Left forelimb (tissue), 1 donor: ENCODE measurements around the gene TBX2.

Experiments used
- DNase-seq: peaks from one replicate; pipeline ENCODE4 v3.0.0-alpha.2; 2018; ENCODE audit warnings: low spot score

Gene TBX2

DNA sequence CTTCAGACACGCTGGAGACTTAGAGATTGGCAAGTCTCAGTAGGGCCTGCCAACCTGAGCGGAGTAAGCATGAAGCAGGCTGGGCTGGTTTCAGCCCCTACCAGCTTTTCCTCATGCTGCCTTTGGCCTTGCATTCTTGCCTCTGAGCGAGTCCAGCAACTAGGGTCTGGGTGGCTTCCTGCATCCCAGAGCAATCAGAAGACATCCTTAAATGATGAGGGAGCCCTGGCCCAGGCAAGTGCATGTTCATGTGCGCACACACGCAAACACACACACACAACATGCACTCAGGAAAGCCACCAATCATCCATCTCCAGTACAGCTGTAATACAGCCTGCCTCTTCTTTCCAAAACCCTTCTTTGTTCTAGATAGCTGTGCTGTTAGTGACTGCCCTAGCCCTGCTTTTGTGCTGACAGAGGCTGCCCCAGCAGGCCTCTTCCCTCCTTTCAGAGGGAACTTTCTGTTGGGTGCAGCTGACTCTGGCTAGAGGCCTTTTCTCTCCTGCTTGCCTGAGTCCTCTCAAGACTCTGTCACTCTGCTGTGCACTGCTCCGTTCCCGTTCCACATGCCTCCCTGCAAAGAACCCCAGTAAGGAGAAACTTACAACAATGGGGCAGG is 30.7 kb upstream of the TBX2 start:
- DNase-seq, result no peak

DNA sequence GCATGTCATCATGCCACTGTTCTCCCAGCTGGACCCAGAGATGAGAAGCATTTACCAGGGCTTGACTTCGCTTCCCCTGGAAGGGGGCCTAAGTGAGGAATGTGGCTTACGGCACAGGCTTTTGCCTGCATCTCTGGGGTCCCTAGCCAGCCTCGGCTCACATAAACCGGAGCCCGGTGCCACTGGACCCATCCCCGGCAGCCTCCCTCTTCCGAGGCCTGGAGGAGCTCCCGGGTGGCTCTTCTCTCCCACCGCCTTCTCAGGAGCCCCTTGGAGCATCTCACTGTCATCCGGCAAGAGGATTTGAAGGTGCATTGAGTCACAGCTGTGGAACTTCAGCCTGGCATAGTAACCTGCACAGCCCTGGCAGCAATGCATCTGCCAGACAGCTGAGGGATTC is 29.9 kb upstream of the TBX2 start:
- DNase-seq, result no peak

DNA sequence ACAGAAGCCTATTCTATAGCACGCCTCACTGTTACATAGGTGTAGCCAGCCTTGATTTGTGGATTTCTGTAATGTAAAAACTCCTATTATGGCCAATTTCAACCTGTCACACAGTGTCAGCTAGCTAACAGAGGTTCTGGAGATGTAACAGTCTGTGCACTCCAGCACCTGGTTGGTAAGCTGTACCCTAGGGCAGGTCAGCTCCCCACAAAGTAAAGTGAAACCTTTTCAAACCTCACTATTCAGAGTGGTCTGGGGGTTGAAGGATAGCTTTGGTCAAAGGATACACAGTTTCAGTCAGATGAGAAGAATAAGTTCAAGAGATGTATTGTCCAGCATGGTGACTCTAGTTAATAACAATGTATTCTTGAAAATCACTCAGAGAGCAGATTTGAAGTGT is 28.5 kb upstream of the TBX2 start:
- no peak for DNase-seq

DNA sequence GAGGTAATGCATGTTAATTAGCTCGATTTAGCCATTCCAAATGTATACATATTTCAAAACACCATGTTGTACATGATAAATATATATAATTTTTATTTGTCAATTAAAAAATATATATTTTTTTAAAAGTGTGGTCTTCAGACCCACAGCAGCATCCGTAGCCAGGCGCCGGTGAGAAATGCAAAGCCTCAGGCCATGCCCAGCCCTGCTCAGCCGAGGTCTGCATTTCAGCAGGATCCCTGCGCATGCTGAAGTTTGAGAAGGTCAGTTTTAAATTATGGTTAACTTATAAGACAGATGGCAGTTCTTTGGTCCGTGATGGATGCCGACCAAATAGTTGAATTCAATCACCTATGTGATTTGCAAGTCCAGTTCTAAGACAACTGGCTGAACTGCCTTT is 28.0 kb upstream of the TBX2 start:
- DNase-seq, result no peak

DNA sequence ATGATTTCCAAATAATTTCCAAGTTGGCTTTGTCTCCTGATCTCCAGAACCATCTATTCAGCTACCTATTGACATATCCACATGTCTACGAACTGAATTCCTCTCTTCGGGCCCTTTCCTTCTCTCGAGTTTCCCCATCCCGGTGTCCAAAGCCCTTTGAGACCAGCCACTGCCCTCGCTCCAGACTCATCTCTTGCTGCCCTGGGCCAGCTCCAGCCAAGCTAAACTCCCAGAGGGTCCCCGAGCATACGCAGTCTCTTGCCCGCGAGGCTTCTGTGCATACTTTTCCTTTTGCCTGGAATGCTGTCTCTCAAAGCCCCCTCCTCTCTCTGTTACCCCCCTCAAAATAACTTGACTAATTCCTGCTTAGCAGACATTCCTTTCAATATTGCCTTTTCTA is 27.2 kb upstream of the TBX2 start:
- no peak for DNase-seq

DNA sequence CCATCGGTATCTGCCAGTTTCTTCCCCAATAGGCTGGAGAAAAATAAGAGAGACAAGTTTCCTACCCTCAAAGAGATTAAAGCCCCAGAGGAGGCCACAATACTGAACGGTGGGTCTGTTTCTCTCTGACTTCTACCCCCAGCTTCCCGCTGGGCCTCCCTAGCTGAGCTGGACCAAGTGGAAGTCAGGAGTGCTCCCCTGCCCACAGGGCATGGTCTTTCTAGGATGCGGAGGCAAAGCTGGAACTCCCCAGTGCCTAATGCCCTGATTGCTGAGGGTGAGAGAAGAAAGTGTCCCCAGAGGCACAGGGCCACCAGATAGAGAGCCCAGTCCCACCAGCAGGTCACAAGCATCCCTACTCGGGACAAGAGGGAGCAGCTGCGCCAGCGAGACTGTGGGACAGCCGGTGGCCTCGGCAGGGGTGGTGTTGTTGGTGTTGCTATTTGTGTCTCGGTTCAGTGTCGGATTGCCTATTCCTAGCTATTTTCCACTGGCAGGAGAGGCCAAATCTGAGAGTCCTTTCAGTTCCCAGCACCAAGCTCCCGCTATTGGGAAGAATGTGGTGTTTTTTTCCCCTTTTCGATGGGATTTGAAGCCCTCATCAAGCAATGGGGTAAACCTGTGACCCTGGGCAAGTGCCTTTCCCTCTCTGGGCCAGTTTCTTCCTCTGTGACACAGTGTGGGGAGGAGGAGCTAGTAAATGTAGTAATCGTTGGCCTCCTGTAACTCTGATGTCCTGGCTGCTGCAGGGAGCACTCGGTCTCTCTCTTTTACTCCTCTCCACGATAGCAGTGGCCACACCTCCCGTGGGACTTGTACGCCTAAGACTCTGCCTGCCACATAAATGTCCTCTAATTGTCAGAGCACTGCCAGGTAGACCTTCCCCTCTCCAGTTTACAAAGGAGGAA is 22.5 kb upstream of the TBX2 start:
- no peak for DNase-seq

DNA sequence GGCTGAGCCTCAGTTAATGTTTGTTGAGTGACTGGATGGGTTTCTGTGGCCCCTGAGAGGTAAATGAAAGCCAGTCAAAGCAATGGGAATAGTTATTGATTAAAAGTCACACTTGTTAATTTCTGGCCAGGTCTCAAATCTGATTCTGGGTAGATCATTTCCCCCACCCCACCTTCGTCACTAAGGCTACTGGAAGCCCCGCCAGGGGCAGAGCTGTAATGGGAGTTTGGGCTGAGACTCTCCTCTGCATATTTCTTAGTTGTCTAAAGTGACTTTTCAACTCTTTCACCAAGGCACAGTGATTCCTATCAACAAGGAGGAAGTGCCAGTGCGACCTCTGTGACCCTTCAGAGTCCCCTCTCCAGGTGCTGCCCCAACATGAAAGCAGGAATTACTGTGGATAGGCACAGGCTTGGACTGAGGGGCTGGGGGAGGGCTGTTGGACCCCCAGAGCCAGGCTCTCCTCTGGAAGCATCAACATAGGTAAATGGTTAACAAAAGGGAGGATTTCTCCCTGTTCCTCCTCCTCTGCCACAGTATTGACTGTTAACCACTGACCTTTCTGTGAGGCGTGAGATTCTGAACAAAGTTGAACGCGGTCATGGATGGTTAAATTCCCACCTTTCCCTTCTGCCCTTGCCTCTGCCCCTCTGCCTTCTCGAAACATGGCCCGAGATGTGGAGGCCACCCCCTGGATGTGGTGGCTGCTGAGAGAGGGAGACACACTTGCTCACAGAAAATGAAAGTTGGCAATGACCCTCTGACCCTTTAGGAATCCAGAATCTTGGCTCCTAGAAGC is 20.8 kb upstream of the TBX2 start:
- no peak for DNase-seq

DNA sequence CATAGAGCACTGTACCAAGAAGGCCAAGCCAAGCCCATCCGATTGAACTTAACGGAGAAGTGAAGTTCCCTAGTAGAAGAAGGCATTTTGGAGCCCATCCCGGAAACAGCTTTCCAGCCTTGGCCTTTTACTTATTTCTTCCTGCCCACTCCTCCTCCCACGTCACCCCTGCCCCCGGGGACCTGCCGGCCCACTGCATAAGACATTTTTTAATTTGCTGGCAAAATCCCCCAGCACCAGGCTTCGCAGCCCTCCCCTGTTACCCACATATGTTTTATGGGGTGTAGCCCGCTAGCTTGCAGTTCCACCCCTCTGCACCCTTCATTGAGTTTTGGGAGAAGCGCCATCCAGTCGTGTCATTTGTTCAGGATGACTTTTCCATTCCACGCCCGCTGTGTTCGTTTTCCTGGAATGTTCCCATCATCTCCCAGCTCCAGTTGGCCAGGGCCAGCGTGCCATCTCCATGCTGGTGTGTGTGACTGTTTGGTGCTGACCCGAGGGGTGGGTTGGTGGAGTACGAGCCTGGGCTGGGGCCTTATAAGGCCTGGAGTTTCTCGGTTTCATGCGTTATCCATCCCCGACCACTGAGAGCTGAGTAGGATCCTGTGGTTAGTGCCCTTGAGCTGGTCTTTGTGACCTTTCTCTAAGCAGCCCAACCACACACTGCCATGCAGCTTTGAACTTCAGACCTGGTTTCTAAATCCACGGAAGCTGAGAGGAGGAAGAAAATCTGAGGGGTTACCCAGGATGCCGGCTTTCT is 20.0 kb upstream of the TBX2 start:
- DNase-seq, result no peak

DNA sequence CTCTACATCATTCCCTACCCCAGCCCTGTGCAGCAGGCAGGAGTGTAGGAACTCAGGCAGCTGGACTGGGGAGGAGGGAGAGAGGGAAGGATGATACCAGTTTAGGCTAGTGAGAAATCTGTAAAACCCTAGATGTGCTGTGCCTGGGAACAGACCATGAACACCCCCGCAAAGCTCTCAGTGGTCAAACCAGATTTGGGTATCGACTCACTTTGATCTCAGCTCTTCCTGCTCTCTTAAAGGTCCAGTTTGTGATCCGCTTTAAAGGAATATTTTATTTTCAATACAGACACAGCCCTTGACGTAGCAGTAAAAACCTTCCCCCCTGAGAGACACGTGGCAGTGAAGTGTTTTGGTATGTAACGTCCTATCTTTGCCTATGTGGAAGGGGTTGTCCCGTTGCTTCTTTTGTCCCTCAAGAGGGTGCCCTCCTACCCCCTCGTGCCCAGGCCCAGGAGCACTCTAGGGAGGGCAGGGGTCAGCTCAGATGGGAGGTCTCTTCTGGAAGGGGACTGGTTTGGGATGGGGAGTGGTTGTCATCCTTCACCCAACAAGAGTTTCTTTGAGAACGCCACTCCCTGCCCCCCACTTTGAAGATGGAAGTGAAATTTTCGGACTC is 19.3 kb upstream of the TBX2 start:
- DNase-seq, result no peak

DNA sequence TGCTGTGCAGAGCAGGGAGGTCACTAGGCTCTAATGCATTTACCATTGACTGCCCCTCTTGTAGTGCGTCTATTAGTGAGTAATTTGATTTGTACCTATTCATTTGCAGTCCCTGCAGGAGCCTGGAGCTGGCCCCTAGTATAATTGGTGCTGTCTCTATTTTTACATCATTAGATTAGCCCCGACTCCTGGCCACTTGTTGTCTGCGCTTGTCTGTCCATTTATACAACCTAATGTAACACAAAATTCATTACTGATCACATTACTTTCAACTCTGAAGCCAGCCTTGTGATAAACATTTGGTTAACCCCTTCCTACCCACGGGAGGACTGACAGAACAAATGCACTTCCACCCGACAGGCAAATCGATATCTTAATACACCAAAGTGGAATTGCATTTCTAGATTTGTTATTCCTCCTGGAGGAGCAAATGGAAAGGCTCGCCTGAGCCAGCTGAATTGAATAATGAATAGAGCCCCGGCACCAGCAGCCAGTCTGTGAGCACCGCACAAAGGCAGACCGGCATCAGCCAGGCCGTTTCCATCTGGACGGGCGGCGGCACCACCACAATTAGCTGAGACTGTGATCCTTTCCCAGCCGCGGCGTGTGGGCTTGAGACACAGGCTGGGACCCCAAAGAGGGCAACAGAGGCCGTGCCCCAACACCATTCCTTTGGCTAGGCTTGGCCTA is 18.7 kb upstream of the TBX2 start:
- no peak for DNase-seq

DNA sequence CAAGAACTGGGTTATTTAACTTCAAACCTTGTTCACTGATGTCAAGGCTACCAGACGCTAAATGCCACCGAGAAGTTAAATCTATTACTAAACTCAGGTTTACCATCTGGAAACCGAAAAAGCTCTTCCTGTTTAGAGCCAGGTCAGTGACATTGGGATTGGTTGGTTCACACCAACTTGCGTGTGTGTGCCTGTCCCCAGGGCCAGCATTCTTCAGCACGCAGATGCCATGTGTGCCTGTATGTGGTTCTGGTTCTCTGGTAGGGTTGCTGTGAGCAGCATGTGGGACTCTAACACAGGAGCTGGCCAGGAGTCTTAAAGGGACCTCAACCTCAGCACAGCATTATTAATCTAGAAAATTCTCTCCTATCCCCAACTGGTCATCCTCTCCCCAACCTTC is 18.1 kb upstream of the TBX2 start:
- no peak for DNase-seq

DNA sequence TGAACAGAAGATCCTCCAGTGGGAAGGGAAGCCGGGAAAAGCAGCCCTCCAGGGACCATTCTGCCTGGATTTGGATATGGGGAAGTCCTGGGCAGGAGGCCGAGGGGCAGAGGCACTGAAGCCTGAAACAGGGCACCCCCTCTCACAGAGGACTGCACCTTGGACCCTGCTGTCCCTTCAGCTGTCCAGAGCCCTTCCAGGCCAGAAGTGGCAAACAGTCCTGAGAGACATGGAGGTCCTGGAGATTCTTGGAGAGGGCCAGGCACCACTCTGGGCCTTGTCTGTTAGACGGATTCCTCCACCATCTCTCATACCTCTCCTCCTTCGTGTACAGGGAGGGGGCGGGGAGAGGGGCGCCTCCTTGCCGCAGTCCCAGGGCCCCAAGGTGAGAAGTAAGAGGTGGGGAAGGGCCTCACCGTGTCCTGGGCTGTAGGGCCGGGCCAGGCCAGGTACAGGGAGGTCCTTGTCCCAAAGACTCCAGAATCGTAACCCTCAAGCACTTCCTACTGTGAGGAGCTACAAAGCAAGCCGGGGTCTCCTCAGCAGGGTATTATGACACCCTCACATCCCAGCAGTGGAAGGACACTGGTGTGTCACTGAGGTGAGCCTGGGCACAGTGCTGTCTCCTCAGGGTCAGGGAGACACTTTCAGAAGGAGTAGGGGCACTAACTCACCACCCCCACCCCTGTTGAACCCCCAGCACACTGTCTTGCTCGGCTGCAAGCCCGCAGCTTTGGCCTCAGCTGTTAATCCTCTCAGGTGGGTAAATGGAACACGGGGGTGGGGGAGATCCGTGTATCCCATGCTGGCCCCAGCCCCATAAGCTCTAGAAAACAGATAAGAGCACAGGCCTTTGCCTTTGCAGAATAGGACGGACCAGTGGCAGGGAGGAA is 16.6 kb upstream of the TBX2 start:
- DNase-seq, result no peak

DNA sequence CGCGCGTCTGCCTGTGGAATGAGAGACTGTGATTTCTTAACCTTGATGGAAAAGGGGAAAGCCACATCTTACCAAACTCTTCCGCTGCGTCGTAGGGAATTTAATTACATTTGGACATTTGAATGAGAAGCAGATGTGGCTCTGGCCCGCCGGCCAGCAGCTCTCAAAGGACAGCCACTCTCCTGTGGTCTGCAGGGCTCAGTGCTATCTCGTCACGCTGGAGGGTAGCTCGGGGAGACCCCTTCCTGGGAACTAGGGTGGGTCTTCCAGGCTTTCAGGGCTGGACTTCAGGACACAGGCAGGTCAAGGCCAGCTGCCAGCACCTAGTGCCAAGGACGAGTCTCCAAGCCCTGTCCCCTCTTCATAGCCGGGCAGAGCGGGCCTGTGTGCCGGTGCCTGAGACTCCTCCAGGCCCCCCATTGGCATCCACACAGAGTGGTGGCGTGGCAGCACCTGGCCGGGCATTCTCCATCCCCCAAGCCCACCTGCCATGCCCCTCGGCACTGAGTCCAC is 15.9 kb upstream of the TBX2 start:
- DNase-seq, result no peak

DNA sequence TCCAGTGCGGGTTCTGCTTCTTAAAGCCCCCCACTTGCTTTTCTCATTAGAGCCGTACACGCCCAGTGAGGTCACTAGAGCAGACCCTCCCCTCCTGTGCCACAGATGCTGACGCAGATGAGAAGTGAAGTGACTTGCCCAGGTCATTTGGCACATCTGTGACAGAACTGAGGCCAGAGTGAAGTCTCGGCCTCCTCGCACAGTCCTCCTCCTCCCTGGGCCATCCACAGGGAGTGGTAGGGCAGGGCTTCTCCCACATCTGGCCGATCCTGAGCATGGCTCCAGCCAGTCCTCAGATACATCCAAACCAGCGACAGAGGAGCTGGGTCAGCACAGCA is 15.3 kb upstream of the TBX2 start:
- no peak for DNase-seq

DNA sequence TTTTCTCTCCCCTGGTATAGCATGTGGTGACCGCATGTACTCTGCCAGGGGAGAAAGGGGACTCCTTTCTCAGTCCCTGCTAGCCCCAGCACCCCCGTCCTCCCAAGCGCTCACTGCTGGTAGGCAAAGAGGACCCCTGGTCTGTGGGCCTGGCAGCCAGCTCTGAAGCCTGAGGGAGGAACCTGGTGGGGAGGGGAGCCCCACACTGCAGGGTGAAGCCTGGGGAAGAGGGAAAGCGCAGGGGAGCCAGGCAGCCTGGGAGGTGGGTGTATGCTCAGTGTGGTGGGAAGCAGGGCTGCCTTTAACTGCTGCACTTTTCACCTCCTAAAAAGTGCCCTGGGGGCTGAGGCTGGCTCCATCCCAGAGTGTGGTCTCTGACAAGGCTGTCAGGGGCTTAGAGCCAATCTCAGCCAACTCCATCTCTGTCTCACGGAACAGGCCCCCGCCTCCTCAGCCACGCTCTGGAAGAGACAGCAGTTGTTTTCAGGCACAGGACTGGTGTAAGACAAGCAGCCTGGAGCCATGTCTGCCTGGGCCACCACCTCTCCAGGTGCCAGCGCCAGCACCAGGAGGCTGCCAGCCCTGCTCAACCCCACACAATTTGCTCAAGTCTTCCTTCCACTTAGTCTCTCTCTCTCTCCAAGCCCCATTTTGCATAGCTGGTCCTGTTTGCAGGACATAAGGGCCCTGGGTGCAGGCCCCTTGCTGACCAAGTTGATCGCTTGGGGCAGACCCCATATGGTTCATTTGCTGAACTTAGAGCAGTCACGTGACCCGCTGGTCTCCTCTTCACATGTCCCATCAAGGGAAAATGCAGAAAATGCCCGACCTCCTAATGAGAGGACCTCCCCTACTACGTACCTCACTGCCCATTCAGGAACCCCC is 14.7 kb upstream of the TBX2 start:
- no peak for DNase-seq

DNA sequence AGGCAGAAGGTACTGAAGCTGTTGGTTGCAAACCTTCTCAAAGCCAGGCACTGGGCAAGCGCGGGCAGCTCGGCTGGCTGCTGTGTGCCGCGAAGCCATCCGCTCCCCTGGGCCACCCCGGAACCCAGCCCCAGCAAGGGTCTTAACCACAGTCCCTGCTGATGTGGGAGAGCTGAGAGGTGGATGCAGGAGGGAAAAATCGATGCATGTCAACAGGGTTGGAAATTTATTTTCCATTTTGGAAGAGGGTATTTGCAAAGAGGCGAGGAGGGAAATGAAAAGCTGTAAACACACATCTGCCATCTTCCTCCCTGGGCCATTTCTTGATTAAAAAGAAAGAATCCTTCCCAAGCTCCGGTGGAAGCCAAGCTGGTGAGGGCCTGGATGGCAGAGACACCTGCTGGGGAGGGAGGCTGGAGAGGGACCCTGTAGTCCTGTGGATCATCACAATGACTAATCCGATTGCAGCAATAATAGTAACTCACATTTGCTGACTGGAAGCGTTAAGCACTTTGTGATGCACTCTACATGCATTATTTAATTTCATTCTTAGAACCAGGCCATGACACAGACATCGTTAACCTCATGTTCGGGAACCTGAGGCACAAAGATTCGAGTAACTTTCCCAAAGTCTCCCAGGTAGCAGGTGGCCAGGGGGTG is 13.9 kb upstream of the TBX2 start:
- no peak for DNase-seq

DNA sequence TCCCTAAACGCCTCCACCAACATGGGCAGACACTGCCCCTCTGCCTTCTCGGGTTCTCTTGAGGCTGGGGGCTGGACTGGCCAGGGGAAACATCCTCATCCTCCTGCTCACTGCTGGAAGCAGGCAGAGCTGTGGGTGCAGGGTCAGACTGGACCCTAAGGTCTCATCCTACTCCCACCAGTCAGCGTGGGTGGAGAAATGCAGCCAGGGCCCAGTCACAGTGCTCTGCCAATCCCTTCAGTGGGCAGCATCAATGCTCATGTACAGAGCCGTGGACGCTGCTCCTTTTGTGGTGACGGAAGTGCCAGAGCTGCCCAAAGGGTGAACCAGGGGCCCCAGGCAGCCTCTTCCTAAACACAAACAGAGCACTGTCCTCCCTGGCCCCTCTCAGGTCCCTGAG is 13.4 kb upstream of the TBX2 start:
- no peak for DNase-seq

DNA sequence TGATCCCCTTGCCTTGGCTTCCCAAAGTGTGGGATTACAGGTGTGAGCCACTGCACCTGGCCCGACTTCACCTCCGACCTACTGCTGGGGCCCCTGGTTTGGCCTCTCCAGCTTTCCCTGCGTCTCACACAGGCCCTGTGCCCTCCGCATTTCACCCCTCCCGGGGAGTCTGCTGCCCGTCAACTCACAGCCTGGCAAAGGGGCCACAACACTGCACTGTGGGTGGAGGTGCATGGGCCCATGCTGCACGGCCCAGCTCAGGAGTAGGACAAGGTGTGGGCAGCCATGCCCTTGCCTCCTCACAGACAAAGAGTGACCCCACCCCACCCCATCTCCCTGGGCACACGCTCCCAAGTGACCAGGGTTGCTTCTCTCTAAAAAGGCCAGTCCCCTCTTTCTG is 12.6 kb upstream of the TBX2 start:
- no peak for DNase-seq
